NT2/D1 (cell line): Measurements from ENCODE around the gene NSUN2.
"Not testable (repeated sequence)": the region's sequence is repeated elsewhere in the genome, so short reads cannot be mapped to it uniquely, and the experiment has no call there.

Experiments used
- DNase-seq: peaks from one replicate; pipeline ENCODE4 v3.0.0-alpha.2; 2011; ENCODE audit warnings: low read depth, low spot score
- H3K27me3 ChIP-seq: 2 replicates; pipeline ENCODE4 v1.6.0; 2011; ENCODE audit warnings: mild to moderate bottlenecking; ENCODE audit not compliant: insufficient read length, insufficient read depth
- H3K36me3 ChIP-seq: 2 replicates; pipeline ENCODE4 v1.6.1; 2011; ENCODE audit warnings: mild to moderate bottlenecking, low read length, mixed read lengths; ENCODE audit not compliant: insufficient read depth, insufficient read length
- H3K4me1 ChIP-seq: 2 replicates; pipeline ENCODE4 v1.5.1; 2011; ENCODE audit not compliant: insufficient read depth, insufficient read length
- H3K4me3 ChIP-seq: 2 replicates; pipeline ENCODE4 v1.5.1; 2011; ENCODE audit warnings: low read depth; ENCODE audit not compliant: insufficient read length
- H3K9ac ChIP-seq: 2 replicates; pipeline ENCODE4 v1.6.0; 2011; ENCODE audit warnings: low read depth; ENCODE audit not compliant: insufficient read length
- H3K9me3 ChIP-seq: 2 replicates; pipeline ENCODE4 v1.5.1; 2011; ENCODE audit warnings: mild to moderate bottlenecking, low read length; ENCODE audit not compliant: insufficient read depth
- SUZ12 ChIP-seq: IDR thresholded peaks from 2 replicates; pipeline ENCODE4 v1.6.1; 2011; ENCODE audit not compliant: insufficient read length, insufficient read depth; ENCODE audit errors: extremely low read depth
- YY1 ChIP-seq: IDR thresholded peaks from 2 replicates; pipeline ENCODE4 v1.6.1; 2011; ENCODE audit not compliant: insufficient read length, insufficient read depth
- ZNF274 ChIP-seq: IDR thresholded peaks from 2 replicates; pipeline ENCODE4 v1.6.1; 2011; ENCODE audit warnings: mild to moderate bottlenecking, low read depth, low read length

Gene NSUN2

GRCh38 chr5:6674886-6675285, 42.0 kb upstream of the NSUN2 start:
- H3K9ac ChIP-seq: no peak overlapping the region
- H3K27me3 ChIP-seq: no peaks in the 10 kb centered on the region
- no peak overlapping the region for H3K4me3 ChIP-seq
- no peaks in the 10 kb centered on the region for H3K4me1 ChIP-seq
- no peak for DNase-seq
- peaks cover 6% of the 10 kb centered on the region for H3K36me3 ChIP-seq
- H3K9me3 ChIP-seq: peaks cover 6% of the 10 kb centered on the region; the same call in 1 of the 2 replicates
- TF ChIP-seq YY1 (no peak), ZNF274 (no peak), SUZ12 (no peak)

GRCh38 chr5:6674421-6674820, 41.6 kb upstream of the NSUN2 start:
- no peak for DNase-seq

GRCh38 chr5:6673963-6674362, 41.1 kb upstream of the NSUN2 start:
- Histone ChIP-seq H3K9ac (no peak overlapping the region), H3K36me3 (peaks cover 9% of the 10 kb centered on the region), H3K9me3 (peaks cover 6% of the 10 kb centered on the region; the same call in 1 of the 2 replicates), H3K27me3 (no peaks in the 10 kb centered on the region), H3K4me3 (no peak overlapping the region), H3K4me1 (no peaks in the 10 kb centered on the region)
- DNase-seq: no peak
- TF ChIP-seq ZNF274: no peak
- TF ChIP-seq SUZ12: no peak
- no peak for TF ChIP-seq YY1

More at GRCh38 chr5:6674421-6674820, 41.6 kb upstream of the NSUN2 start:
- no peak overlapping the region for H3K4me3 ChIP-seq
- no peaks in the 10 kb centered on the region for H3K4me1 ChIP-seq
- TF ChIP-seq SUZ12: no peak
- no peak for TF ChIP-seq YY1
- no peak for TF ChIP-seq ZNF274
- H3K9me3 ChIP-seq: peaks cover 6% of the 10 kb centered on the region; the same call in 1 of the 2 replicates
- peaks cover 9% of the 10 kb centered on the region for H3K36me3 ChIP-seq
- H3K9ac ChIP-seq: no peak overlapping the region
- no peaks in the 10 kb centered on the region for H3K27me3 ChIP-seq

- Histone ChIP-seq H3K36me3 (peaks cover 12% of the 10 kb centered on the region), H3K4me3 (no peak overlapping the region), H3K9ac (no peak overlapping the region), H3K9me3 (peaks cover 6% of the 10 kb centered on the region; the same call in 1 of the 2 replicates), H3K27me3 (no peaks in the 10 kb centered on the region), H3K4me1 (no peaks in the 10 kb centered on the region)
- TF ChIP-seq ZNF274 (no peak), YY1 (no peak), SUZ12 (no peak)
- no peak for DNase-seq
Observed at GRCh38 chr5:6673031-6673430, 40.2 kb upstream of the NSUN2 start.

GRCh38 chr5:6668717-6669116, 35.9 kb upstream of the NSUN2 start:
- H3K4me1 ChIP-seq, H3K4me3 ChIP-seq, H3K9me3 ChIP-seq, DNase-seq, H3K9ac ChIP-seq, H3K27me3 ChIP-seq: not testable (repeated sequence)
- peaks cover 30% of the 10 kb centered on the region for H3K36me3 ChIP-seq

- Histone ChIP-seq H3K27me3 (no peaks in the 10 kb centered on the region), H3K4me1 (no peaks in the 10 kb centered on the region), H3K4me3 (no peak overlapping the region), H3K9ac (no peak overlapping the region), H3K36me3 (peaks cover 38% of the 10 kb centered on the region), H3K9me3 (no peaks in the 10 kb centered on the region)
- TF ChIP-seq ZNF274: no peak
- no peak for TF ChIP-seq SUZ12
- no peak for TF ChIP-seq YY1
- DNase-seq: no peak
Observed at GRCh38 chr5:6667648-6668047, 34.8 kb upstream of the NSUN2 start.

- Histone ChIP-seq H3K27me3 (no peaks in the 10 kb centered on the region), H3K36me3 (peaks cover 45% of the 10 kb centered on the region), H3K9me3 (no peaks in the 10 kb centered on the region), H3K4me3 (no peak overlapping the region), H3K9ac (no peak overlapping the region), H3K4me1 (no peaks in the 10 kb centered on the region)
- TF ChIP-seq SUZ12: no peak
- no peak for DNase-seq
Observed at GRCh38 chr5:6666762-6667161, 33.9 kb upstream of the NSUN2 start.

GRCh38 chr5:6660688-6661087, 27.8 kb upstream of the NSUN2 start:
- peaks cover 61% of the 10 kb centered on the region for H3K36me3 ChIP-seq
- TF ChIP-seq SUZ12 (no peak), YY1 (no peak)
- peaks cover 11% of the 10 kb centered on the region for H3K9me3 ChIP-seq
- no peak overlapping the region for H3K9ac ChIP-seq
- DNase-seq: no peak
- H3K27me3 ChIP-seq: no peaks in the 10 kb centered on the region
- no peaks in the 10 kb centered on the region for H3K4me1 ChIP-seq
- no peak overlapping the region for H3K4me3 ChIP-seq
